VCaP (cell line): Measurements from ENCODE around the gene TMEM115.

Experiments used
- H3K27ac ChIP-seq: fragments of 450-650 bp; 2 replicates; pipeline ENCODE4 v1.5.1; 2017
- TF ChIP-seq, protein P1 (sequence below): fragments of 450-650 bp; conservative IDR thresholded peaks from 2 replicates; pipeline ENCODE4 v1.5.1; 2017; ENCODE audit warnings: mild to moderate bottlenecking, moderate library complexity

The TMEM115 gene

GRCh38 chr3:50388016-50388719 is 28.8 kb upstream of the TMEM115 start:
- H3K27ac ChIP-seq, result no peak overlapping the region
- TF ChIP-seq, protein P1, sequence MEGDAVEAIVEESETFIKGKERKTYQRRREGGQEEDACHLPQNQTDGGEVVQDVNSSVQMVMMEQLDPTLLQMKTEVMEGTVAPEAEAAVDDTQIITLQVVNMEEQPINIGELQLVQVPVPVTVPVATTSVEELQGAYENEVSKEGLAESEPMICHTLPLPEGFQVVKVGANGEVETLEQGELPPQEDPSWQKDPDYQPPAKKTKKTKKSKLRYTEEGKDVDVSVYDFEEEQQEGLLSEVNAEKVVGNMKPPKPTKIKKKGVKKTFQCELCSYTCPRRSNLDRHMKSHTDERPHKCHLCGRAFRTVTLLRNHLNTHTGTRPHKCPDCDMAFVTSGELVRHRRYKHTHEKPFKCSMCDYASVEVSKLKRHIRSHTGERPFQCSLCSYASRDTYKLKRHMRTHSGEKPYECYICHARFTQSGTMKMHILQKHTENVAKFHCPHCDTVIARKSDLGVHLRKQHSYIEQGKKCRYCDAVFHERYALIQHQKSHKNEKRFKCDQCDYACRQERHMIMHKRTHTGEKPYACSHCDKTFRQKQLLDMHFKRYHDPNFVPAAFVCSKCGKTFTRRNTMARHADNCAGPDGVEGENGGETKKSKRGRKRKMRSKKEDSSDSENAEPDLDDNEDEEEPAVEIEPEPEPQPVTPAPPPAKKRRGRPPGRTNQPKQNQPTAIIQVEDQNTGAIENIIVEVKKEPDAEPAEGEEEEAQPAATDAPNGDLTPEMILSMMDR, result peak; percentile 46; the same call in 1 of the 2 replicates

DNA sequence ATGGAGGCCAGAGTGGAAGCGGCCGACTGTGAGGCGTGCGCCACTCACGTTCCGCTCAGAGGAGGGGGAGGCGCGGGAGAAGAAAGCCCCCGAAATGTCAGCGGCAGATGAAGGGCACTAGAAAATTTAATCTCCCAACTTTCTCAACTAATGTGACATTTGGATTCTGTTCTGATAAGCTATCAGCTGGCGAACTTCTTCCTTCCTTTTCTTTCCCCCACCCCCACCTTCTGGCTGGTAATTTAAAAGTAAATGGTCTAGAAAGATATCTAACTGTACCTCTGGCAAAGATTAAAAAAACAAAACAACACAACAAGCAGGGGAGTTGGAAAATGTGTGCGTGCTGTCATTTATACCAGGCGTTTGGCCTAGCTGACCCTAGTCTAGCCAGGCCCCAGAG is 26.4 kb upstream of the TMEM115 start:
- TF ChIP-seq, protein P1, result no peak
- no peak overlapping the region for H3K27ac ChIP-seq

DNA sequence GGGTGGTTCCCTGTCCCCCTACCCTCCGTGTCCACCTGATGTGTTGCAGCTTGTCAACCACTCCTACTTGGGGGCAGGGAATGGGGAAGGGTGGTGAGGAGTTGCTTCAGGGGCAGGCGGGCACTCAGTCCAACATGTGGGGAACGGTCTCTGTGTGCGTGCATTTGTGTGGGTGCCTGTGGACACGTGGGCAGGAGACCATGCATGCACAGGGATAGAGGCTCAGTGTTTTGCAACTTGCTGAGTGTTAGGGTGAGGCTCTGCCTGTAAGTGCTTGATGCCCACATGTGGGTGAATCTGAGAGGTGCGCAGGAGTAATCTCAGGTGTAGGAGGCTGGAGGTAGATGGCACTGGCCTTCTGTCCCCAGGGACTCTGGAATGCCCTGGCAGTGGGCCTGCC is 24.4 kb upstream of the TMEM115 start:
- TF ChIP-seq, protein P1, result no peak
- H3K27ac ChIP-seq, result no peak overlapping the region

GRCh38 chr3:50382722-50383121 is 23.4 kb upstream of the TMEM115 start:
- TF ChIP-seq, protein P1, result no peak
- no peak overlapping the region for H3K27ac ChIP-seq

GRCh38 chr3:50381383-50381782 is 22.1 kb upstream of the TMEM115 start:
- TF ChIP-seq, protein P1, result no peak
- no peak overlapping the region for H3K27ac ChIP-seq

- H3K27ac ChIP-seq, result no peak overlapping the region
- TF ChIP-seq, protein P1, result no peak
These were observed 21.2 kb upstream of the TMEM115 start for GRCh38 chr3:50380405-50381085.

DNA sequence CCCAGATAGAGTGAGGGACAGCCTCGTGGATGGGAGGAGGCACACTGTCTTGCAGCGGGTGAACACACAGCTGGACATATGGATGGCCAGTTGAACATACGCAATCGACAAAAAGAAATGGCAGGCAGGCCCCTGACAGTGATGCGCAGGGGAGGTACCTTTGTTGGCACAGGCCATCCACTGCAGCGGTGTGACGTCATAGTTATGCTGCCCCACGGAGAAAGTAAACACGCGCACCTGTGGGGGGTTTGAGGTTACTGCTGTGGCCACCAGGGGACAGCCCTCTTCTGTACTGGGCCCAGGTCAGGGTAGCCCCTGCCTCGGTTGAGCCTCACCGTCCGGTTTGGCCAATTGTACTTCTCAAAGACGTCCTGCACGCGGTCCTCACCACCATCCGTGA is 19.4 kb upstream of the TMEM115 start:
- no peak overlapping the region for H3K27ac ChIP-seq
- TF ChIP-seq, protein P1, result no peak
